ENCODE data around the gene TMPO.
"Not testable (repeated sequence)": the region's sequence is repeated elsewhere in the genome, so short reads cannot be mapped to it uniquely, and the experiment has no call there.

TMPO gene

DNA sequence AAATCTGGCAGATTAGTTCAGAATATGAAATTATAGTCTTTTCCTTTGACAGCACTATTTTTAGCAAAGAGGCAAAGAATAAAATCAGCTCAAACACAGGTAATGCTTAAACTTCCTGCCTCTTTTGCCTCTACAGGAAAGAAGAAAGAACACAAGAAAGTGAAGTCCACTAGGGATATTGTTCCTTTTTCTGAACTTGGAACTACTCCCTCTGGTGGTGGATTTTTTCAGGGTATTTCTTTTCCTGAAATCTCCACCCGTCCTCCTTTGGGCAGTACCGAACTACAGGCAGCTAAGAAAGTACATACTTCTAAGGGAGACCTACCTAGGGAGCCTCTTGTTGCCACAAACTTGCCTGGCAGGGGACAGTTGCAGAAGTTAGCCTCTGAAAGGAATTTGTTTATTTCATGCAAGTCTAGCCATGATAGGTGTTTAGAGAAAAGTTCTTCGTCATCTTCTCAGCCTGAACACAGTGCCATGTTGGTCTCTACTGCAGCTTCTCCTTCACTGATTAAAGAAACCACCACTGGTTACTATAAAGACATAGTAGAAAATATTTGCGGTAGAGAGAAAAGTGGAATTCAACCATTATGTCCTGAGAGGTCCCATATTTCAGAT is 17.4 kb downstream of the TMPO start:
- peak; percentile 57 for FAIRE-seq
- TF ChIP-seq POLR2A (IDR thresholded peaks at IDR 0.05; ENCODE audit: low read depth, low read length), result no peak
- DNase-seq (ENCODE audit: insufficient read length, low spot score), result peak; percentile 15

DNA sequence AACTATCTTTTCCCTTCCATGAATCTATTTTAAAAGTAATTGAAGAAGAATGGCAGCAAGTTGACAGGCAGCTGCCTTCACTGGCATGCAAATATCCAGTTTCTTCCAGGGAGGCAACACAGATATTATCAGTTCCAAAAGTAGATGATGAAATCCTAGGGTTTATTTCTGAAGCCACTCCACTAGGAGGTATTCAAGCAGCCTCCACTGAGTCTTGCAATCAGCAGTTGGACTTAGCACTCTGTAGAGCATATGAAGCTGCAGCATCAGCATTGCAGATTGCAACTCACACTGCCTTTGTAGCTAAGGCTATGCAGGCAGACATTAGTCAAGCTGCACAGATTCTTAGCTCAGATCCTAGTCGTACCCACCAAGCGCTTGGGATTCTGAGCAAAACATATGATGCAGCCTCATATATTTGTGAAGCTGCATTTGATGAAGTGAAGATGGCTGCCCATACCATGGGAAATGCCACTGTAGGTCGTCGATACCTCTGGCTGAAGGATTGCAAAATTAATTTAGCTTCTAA is 18.4 kb downstream of the TMPO start:
- no peak for TF ChIP-seq POLR2A (IDR thresholded peaks at IDR 0.05; ENCODE audit: low read depth, low read length)
- FAIRE-seq, result no peak
- no peak for DNase-seq (ENCODE audit: insufficient read length, low spot score)

DNA sequence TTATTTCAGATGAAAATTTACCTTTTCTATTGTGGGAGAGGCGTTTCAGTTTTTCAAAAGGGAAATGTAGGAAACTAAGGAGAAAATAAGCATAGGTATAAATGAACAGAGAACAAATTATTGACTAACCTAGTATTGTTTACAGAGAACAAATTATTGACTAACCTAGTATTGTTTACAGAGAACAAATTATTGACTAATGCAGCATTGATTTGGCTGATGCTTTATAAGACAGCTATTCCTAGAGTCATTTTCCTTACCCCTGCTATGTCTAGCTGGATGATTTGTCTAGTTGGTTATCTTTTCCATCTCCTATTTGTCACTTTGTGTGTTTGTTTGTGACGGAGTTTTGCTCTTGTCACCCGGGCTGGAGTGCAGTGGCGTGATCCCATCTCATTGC is 22.6 kb downstream of the TMPO start:
- FAIRE-seq (peak; percentile 65), DNase-seq (ENCODE audit: insufficient read length, low spot score) (no peak)
- no peak for TF ChIP-seq POLR2A (IDR thresholded peaks at IDR 0.05; ENCODE audit: low read depth, low read length)

DNA sequence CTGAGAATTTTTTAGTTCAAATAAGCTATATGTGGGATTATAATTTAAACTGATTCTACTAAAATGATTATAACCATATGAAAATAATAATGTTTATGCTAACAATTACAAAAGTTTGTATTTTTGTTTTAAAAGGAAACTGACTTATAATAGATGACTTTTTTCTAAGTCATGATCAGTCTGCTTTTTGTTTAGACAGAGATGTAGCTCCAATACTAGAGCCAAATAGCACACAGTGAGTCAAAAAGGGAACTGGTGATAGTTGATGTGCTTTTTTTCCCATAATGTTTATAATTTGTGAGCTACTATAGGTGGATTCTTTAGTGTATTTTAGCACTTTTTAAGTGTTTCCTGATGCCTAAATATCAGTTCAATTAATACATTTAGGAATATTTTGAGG is 28.3 kb downstream of the TMPO start:
- TF ChIP-seq POLR2A (IDR thresholded peaks at IDR 0.05; ENCODE audit: low read depth, low read length), result no peak
- no peak for DNase-seq (ENCODE audit: insufficient read length, low spot score)
- no peak for FAIRE-seq

DNA sequence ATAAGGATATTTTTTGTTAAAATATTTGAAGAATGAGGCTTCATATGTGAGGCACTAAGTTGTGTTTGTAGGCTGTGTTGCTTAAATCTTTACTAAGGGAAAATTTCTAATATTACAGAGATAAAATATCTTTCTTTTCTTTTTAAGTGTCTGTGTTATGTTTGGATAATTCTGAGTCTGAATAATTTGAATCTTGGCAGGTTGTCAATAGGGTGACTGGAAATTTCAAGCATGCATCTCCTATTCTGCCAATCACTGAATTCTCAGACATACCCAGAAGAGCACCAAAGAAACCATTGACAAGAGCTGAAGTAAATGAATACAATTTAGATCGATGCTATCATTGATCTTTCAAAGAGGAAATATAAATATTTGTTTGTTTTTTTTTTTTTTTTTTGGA is 29.4 kb downstream of the TMPO start:
- no peak for TF ChIP-seq POLR2A (IDR thresholded peaks at IDR 0.05; ENCODE audit: low read depth, low read length)
- FAIRE-seq (no peak), DNase-seq (ENCODE audit: insufficient read length, low spot score) (no peak)

DNA sequence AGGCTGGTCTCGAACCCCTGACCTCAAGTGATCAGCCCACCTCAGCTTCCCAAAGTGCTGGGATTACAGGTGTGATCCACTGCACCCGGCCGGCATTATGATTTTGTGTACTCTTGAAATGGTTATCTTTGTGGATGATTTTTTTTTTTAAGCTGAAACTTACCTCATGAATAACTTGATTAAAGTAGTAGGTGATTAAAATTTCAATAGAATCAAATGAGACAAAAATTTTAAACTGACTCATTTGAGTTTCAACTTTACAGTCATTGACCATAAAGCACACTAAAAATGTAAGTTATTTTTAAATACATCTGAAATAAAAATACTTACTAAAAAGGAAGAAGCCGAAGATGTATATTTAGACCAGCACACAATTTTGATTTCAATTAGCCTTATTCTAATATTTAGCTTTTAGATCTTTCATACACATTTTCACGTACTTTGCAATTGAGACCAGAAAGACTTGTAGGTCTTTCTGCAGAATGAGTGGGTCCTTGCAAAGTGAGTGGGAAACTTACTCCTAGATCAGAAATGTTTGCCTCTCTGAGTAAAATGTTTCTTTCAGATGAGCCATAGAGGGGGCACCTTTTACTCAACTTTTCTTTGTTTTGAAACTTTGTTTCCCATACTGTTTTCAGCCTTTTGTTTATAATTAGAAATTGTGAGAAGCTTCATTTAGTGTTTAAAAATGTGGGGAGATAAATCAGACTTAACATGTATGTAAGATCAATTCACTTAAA is 34.2 kb downstream of the TMPO start:
- no peak for TF ChIP-seq POLR2A (IDR thresholded peaks at IDR 0.05; ENCODE audit: low read depth, low read length)
- no peak for FAIRE-seq
- no peak for DNase-seq (ENCODE audit: insufficient read length, low spot score)

DNA sequence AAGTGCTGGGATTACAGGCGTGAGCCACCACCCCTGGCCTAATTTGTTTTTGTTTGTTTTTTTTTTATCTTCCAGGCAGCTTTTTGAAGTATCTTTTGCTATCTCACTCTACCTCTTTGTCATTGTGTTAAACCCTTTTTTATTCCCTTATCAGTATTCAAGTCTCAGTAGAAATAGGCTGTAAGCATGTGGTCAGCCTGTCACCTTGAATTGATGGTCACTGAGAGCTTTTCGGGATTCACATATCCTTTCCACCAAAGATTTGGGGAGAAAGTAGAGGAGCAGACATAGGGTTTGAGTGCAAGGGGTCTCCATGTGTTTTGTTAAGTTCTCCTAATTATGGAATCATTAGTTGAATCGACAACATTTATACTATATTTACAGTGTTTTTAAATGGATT is 36.4 kb downstream of the TMPO start:
- no peak for FAIRE-seq
- no peak for DNase-seq (ENCODE audit: insufficient read length, low spot score)
- no peak for TF ChIP-seq POLR2A (IDR thresholded peaks at IDR 0.05; ENCODE audit: low read depth, low read length)

DNA sequence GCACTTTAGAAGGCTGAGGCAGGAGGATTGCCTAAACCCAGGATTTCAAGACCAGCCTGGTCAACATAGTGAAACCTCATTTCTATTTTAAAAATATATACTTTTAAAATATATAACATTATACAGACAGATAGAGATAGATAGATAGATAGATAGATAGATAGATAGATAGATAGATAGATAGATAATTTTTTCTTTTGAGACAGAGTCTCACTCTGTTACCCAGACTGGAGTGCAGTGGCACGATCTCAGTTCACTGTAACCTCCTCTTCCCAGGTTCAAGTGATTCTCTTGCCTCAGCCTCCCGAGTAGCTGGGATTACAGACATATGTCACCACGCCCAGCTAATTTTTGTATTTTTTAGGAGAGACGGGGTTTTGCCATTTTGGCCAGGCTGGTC is 42.7 kb downstream of the TMPO start:
- DNase-seq (ENCODE audit: insufficient read length, low spot score); FAIRE-seq: not testable (repeated sequence)

DNA sequence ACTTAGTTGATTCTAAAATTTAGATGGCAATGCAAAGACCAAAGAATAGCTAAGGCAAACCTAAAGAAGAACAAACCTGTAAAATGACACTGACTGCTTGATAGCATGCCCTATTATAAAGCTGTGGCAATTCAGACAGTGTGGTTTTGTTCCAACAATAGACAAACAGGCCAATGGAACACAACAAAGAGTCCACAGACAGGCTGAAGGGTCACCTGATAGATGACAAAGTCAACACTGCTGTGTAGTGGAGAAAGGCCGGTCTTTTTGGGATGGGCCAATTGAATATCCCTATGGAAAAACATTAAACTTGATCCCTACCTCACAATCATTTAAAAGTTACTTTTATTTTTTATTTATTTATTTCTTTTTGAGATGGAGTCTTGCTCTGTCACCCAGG is 44.3 kb downstream of the TMPO start:
- no peak for TF ChIP-seq POLR2A (IDR thresholded peaks at IDR 0.05; ENCODE audit: low read depth, low read length)
- no peak for DNase-seq (ENCODE audit: insufficient read length, low spot score)
- peak; percentile 6 for FAIRE-seq

DNA sequence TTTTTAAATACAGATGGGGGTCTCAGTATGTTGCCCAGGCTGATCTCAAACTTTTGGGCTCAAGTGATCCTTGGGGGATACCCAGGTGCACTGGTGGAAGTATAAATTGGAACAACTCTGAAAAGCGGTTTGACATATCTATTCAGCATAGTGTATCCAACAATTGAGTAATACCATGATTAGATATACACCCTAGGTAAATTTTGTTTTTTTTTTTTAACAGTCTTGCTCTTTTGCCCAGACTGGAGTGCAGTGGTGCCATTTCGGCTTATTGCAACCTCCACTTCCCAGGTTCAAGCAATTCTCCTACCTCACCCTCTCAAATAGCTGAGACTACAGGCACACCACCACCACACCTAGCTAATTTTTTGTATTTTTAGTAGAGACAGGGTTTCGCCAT is 46.5 kb downstream of the TMPO start:
- TF ChIP-seq POLR2A (IDR thresholded peaks at IDR 0.05; ENCODE audit: low read depth, low read length), result no peak
- FAIRE-seq (no peak), DNase-seq (ENCODE audit: insufficient read length, low spot score) (no peak)

DNA sequence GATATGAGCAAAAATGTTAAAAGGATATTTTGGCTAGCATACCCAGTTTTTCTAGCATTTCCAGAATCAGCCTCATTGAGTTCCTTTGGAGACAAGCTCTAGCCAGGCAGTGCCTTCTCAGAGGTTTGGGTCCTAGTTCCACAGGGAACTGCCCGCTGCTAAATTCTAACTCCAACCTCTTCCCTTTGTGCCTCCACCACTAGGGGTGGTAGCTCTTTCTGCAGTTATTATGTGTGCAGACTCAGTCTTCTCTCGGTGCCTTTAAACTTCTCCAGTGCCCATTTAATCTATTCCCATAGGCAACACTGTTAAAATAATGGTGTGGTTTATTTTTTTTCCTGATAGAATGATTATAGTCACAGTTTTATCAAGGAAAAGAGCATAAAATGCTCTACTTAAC is 56.6 kb downstream of the TMPO start:
- FAIRE-seq (no peak), DNase-seq (ENCODE audit: insufficient read length, low spot score) (no peak)

DNA sequence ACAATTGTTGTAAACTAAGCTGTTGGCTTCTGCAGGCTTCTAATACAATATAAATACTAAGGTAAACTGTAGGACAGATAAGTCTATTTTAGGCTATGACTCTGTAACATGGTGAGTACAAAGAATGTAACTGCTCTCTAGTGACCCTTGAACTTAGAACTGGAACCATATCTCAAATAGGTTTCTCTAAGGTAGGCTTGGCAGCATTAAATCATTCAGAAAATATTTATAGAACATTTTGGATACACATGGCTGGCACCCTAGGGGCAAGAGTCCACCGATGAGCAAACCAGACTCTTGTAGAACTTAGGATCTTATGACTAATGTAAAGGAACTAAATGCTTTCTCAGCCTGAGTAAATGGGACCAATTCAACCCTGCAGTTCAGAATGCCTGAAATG is 58.7 kb downstream of the TMPO start:
- DNase-seq (ENCODE audit: insufficient read length, low spot score), result no peak
- TF ChIP-seq POLR2A (IDR thresholded peaks at IDR 0.05; ENCODE audit: low read depth, low read length), result no peak
- peak; percentile 11 for FAIRE-seq

More for the DNA sequence above, 56.6 kb downstream of the TMPO start:
- TF ChIP-seq POLR2A (IDR thresholded peaks at IDR 0.05; ENCODE audit: low read depth, low read length), result no peak

DNA sequence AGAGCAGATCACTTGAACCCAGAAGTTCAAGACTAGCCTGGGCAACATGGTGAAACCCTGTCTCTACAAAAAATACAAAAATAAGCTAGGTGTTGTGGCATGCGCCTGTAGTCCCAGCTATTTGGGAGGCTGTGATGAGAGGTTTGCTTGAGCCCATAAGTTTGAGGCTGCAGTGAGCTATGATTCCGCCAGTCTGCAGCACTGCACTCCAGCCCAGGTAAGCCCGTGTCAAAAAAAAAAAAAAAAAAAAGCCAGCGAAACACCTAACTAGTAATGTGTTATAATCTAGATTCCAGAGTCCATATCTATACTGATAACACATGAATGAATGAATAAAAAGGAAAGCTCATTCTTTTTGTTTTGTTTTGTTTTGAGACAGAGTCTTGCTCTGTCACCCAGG is 59.6 kb downstream of the TMPO start:
- DNase-seq (ENCODE audit: insufficient read length, low spot score) (no peak), FAIRE-seq (no peak)
- no peak for TF ChIP-seq POLR2A (IDR thresholded peaks at IDR 0.05; ENCODE audit: low read depth, low read length)

DNA sequence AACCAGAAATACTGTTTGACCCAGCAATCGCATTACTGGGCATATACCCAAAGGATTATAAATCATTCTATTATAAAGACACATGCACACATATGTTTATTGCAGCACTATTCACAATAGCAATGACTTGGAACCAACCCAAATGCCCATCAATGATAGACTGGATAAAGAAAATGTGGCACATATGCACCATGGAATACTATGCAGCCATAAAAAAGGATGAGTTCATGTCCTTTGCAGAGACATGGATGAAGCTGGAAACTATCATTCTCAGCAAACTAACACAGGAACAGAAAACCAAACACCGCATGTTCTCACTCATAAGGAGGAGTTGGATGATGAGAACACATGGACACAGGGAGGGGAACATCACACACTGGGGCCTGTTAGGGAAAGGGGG is 61.4 kb downstream of the TMPO start:
- not testable (repeated sequence) for FAIRE-seq; DNase-seq (ENCODE audit: insufficient read length, low spot score)

DNA sequence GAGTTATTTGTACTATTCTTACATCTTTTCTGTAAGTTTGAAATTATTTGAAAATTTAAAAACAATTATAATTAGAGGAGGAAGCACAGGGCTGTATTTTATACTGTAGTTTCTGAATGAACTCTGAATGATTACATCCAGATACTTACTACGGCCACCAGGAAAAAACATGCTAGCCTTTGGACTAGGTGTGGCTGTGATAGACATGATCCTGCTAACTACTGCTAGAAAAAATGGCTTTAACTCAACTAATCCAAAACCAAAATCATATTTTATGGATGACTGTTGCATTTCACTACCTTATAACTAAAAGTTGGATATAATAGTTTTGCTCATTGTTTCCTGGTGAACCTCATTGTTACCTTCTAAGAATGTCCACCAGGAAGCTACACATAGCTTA is 63.0 kb downstream of the TMPO start:
- FAIRE-seq, result no peak
- no peak for DNase-seq (ENCODE audit: insufficient read length, low spot score)
- TF ChIP-seq POLR2A (IDR thresholded peaks at IDR 0.05; ENCODE audit: low read depth, low read length), result no peak
